GM23338 (cell line): Measurements from ENCODE around the gene ZC3H7A. TPM values are rescaled to one million over a fixed set of nuclear protein-coding genes. Genes with fewer than 3 reads are reported as not detected.

Source experiments
- ATAC-seq: fragments of 200-7000 bp; cut with Tn5 transposase; 3 replicates; pipeline ENCODE4 v1.9.1; 2020
- DNase-seq: peaks from one replicate; pipeline ENCODE4 v3.0.0-alpha.2; 2015; ENCODE audit warnings: low spot score
- H2AFZ ChIP-seq: fragments of 200-600 bp; sonication (generic); 2 replicates; pipeline ENCODE4 v1.8.0; 2016; ENCODE audit warnings: antibody characterized with exemption, mild to moderate bottlenecking, moderate library complexity
- H3F3A ChIP-seq: fragments of 200-600 bp; sonication (generic); replicated peaks from 2 replicates; pipeline ENCODE4 v1.8.0; 2017; ENCODE audit warnings: antibody characterized with exemption, mixed run types, low read depth
- H3K27ac ChIP-seq: fragments of 200-600 bp; sonication (generic); 2 replicates; pipeline ENCODE4 v1.6.1; 2016; ENCODE audit warnings: low read depth
- H3K27me3 ChIP-seq: fragments of 200-600 bp; sonication (generic); 2 replicates; pipeline ENCODE4 v1.8.0; 2016; ENCODE audit warnings: mild to moderate bottlenecking, mixed run types, moderate library complexity; ENCODE audit not compliant: insufficient read depth
- H3K36me3 ChIP-seq: fragments of 200-600 bp; sonication (generic); 2 replicates; pipeline ENCODE4 v1.8.0; 2016; ENCODE audit warnings: mild to moderate bottlenecking; ENCODE audit not compliant: insufficient read depth
- H3K4me1 ChIP-seq: fragments of 200-600 bp; sonication (generic); 2 replicates; pipeline ENCODE4 v1.8.0; 2016; ENCODE audit warnings: mild to moderate bottlenecking, moderate library complexity; ENCODE audit not compliant: insufficient read depth
- H3K4me2 ChIP-seq: fragments of 200-600 bp; sonication (generic); 2 replicates; pipeline ENCODE4 v1.7.1; 2017; ENCODE audit warnings: mixed run types
- H3K4me3 ChIP-seq: fragments of 200-600 bp; sonication (generic); 2 replicates; pipeline ENCODE4 v1.6.1; 2016; ENCODE audit warnings: mixed run types
- H3K79me2 ChIP-seq: fragments of 200-600 bp; sonication (generic); replicated peaks from 2 replicates; pipeline ENCODE4 v1.8.0; 2017; ENCODE audit warnings: mild to moderate bottlenecking; ENCODE audit not compliant: insufficient read depth
- H3K9me2 ChIP-seq: fragments of 200-600 bp; sonication (generic); 2 replicates; pipeline ENCODE4 v1.8.0; 2017; ENCODE audit not compliant: insufficient read depth
- H4K20me1 ChIP-seq: fragments of 200-600 bp; sonication (generic); replicated peaks from 2 replicates; pipeline ENCODE4 v1.8.0; 2017; ENCODE audit warnings: mild to moderate bottlenecking; ENCODE audit not compliant: insufficient read depth
- H3K27ac Mint-ChIP-seq: 2 replicates; pipeline ENCODE4 v1.8.0; 2020; ENCODE audit warnings: inconsistent platforms, mild to moderate bottlenecking, moderate library complexity, mixed read lengths
- H3K27me3 Mint-ChIP-seq: 3 replicates; pipeline ENCODE4 v1.8.0; 2022; ENCODE audit warnings: low read depth, mild to moderate bottlenecking, moderate library complexity, mixed read lengths, inconsistent platforms; ENCODE audit not compliant: insufficient read depth, poor library complexity
- H3K36me3 Mint-ChIP-seq: 3 replicates; pipeline ENCODE4 v1.8.0; 2021; ENCODE audit warnings: low read depth, mild to moderate bottlenecking, inconsistent platforms, moderate library complexity, mixed read lengths
- H3K4me1 Mint-ChIP-seq: 3 replicates; pipeline ENCODE4 v1.8.0; 2020; ENCODE audit warnings: mild to moderate bottlenecking, inconsistent platforms, mixed read lengths
- H3K4me3 Mint-ChIP-seq: 3 replicates; pipeline ENCODE4 v1.8.0; 2021; ENCODE audit warnings: moderate library complexity, mild to moderate bottlenecking, inconsistent platforms, mixed read lengths
- H3K9me3 Mint-ChIP-seq: 3 replicates; pipeline ENCODE4 v1.8.0; 2020; ENCODE audit warnings: moderate library complexity, mild to moderate bottlenecking, inconsistent platforms, mixed read lengths
- CREB1 ChIP-seq: fragments of 250-450 bp; sonication (Bioruptor Pico); IDR thresholded peaks from 2 replicates; pipeline ENCODE4 v1.5.0; 2020; ENCODE audit warnings: low read depth, mild to moderate bottlenecking, moderate library complexity
- CTCF ChIP-seq, 2 experiments: fragments of 200-600 bp in 1 of 2; sonication (generic) in 1 of 2; conservative IDR thresholded peaks; 2 replicates each; pipeline versions ENCODE4 v1.5.1 to v1.6.1; 2016 to 2017; ENCODE audit warnings: antibody characterized with exemption in 2 of 2, low read depth in 2 of 2, mild to moderate bottlenecking in 2 of 2, moderate library complexity in 1 of 2
- EZH2 ChIP-seq: fragments of 200-600 bp; sonication (generic); IDR thresholded peaks from one replicate; pipeline ENCODE4 v1.8.0; 2017; ENCODE audit warnings: antibody characterized with exemption, mild to moderate bottlenecking, low read depth; ENCODE audit not compliant: unreplicated experiment
- EZH2phosphoT487 ChIP-seq: fragments of 200-600 bp; sonication (generic); IDR thresholded peaks from one replicate; pipeline ENCODE4 v1.8.1; 2018; ENCODE audit warnings: antibody characterized with exemption; ENCODE audit not compliant: unreplicated experiment
- JUNB ChIP-seq: IDR thresholded peaks from one replicate; pipeline ENCODE4 v1.6.1; 2016; ENCODE audit warnings: antibody characterized with exemption; ENCODE audit not compliant: unreplicated experiment
- NANOG ChIP-seq: IDR thresholded peaks from 2 replicates; pipeline ENCODE4 v1.6.1; 2016; ENCODE audit warnings: antibody characterized with exemption, borderline replicate concordance
- POLR2AphosphoS5 ChIP-seq: IDR thresholded peaks from 2 replicates; pipeline ENCODE4 v1.6.1; 2016; ENCODE audit warnings: antibody characterized with exemption, low read depth
- REST ChIP-seq: IDR thresholded peaks from one replicate; pipeline ENCODE4 v1.6.1; 2018; ENCODE audit warnings: antibody characterized with exemption; ENCODE audit not compliant: unreplicated experiment
- STAT1 ChIP-seq: IDR thresholded peaks from one replicate; pipeline ENCODE4 v1.6.1; 2016; ENCODE audit warnings: antibody characterized with exemption; ENCODE audit not compliant: unreplicated experiment
- ZNF114 ChIP-seq: fragments of 250-450 bp; sonication (Bioruptor Pico); IDR thresholded peaks from 2 replicates; pipeline ENCODE4 v1.5.0; 2020; ENCODE audit warnings: mild to moderate bottlenecking, moderate library complexity
- ZNF331 ChIP-seq: fragments of 250-450 bp; sonication (Bioruptor Pico); IDR thresholded peaks from 2 replicates; pipeline ENCODE4 v1.5.0; 2020; ENCODE audit warnings: low read depth, mild to moderate bottlenecking, moderate library complexity
- polyA plus RNA-seq: library from polyadenylated mRNA; unstranded; fragments of >200 nt; fragmentation: Nextera tagmentation; extraction: Ambion mirVana; gene quantifications from 2 replicates; pipeline ENCODE4 v1.2.1, GENCODE V29; 2016
- total RNA-seq: library from RNA; depleted of rRNA; stranded (reverse); fragments of >200 nt; shearing (Covaris generic); gene quantifications from 2 replicates; pipeline ENCODE4 v1.2.3, GENCODE V29; 2014

Gene ZC3H7A
- total and polyA plus RNA-seq, 2 experiments from 2014 or later: 32.7 to 42.2 TPM

- no peak for TF ChIP-seq CTCF (conservative IDR thresholded peaks at IDR 0.05; ENCODE audit: low read depth in 2 of 2)
- no peak for TF ChIP-seq REST
- TF ChIP-seq NANOG: no peak
- no peak for TF ChIP-seq JUNB
- TF ChIP-seq ZNF114 (CRISPR knock-in tag): no peak
- no peak for TF ChIP-seq EZH2
- TF ChIP-seq EZH2phosphoT487: no peak
- no peak for TF ChIP-seq CREB1
- TF ChIP-seq POLR2AphosphoS5: no peak
- no peak for TF ChIP-seq ZNF331 (CRISPR knock-in tag)
These were observed 59.3 kb downstream of the ZC3H7A start (continued) for GRCh38 chr16:11737713-11738112.

- Mint-ChIP-seq H3K4me1 (peaks cover 12% of the 10 kb centered on the region), H3K9me3 (no peaks in the 10 kb centered on the region), H3K4me3 (no peak overlapping the region), H3K27ac (peak overlapping the region; percentile 70; the same call in 1 of the 2 replicates), H3K36me3 (peaks cover 27% of the 10 kb centered on the region; the same call in 2 of the 3 replicates), H3K27me3 (peaks cover 5% of the 10 kb centered on the region)
- H3K4me1 ChIP-seq: peaks cover 9% of the 10 kb centered on the region; the same call in 1 of the 2 replicates
- H3K4me2 ChIP-seq: no peak overlapping the region
- peak overlapping the region; percentile 28; the same call in 1 of the 2 replicates for H3K27ac ChIP-seq
- H3K36me3 ChIP-seq: peaks cover 15% of the 10 kb centered on the region; the same call in 1 of the 2 replicates
- H3K27me3 ChIP-seq: no peaks in the 10 kb centered on the region
- peaks cover 55% of the 10 kb centered on the region for H3K79me2 ChIP-seq
- H3K4me3 ChIP-seq: no peak overlapping the region
- TF ChIP-seq EZH2phosphoT487 (no peak), CREB1 (no peak), CTCF (conservative IDR thresholded peaks at IDR 0.05; ENCODE audit: low read depth in 2 of 2) (no peak), NANOG (no peak), STAT1 (no peak)
- H4K20me1 ChIP-seq: peaks cover 31% of the 10 kb centered on the region
- DNase-seq: no peak
- no peaks in the 10 kb centered on the region for H3K9me2 ChIP-seq
- no peak overlapping the region for H2AFZ ChIP-seq
- peaks cover 5% of the 10 kb centered on the region; the same call in 1 of the 2 replicates for H3F3A ChIP-seq
- ATAC-seq: no peak
These were observed 60.2 kb downstream of the ZC3H7A start for GRCh38 chr16:11736903-11737302.
